ENCODE data around the gene MCF2L.

DNA sequence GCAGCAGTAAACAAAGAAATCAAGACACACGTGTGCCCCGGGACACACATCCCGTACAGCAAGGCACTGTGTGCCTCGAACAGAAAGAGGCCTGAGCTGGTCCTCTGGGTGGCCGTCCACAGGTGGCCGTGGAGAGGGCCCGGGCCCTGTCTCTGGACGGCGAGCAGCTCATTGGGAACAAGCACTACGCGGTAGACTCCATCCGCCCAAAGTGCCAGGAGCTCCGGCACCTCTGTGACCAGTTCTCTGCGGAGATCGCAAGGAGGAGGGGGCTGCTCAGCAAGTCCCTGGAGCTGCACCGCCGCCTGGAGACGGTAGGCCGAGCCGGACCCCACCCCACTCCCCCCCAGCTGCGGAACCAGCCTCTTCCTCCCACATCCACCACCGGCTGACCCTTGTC, 105.9 kb downstream of the MCF2L start:
- TF ChIP-seq CTCF (IDR thresholded peaks at IDR 0.05) (no peak), POLR2A (IDR thresholded peaks at IDR 0.05) (no peak)
